Heart left ventricle (tissue), 16 donors: ENCODE measurements around the gene CACTIN. TPM values are rescaled to one million over a fixed set of nuclear protein-coding genes. Genes with fewer than 3 reads are reported as not detected.

ENCODE experiments used
- ATAC-seq, 4 donors: fragments of 200-7000 bp; cut with Tn5 transposase; one replicate each; pipeline ENCODE4 v1.9.1; 2020 to 2022; ENCODE audit warnings: moderate library complexity in 4 of 4, mild to moderate bottlenecking in 3 of 4, moderate number of reproducible peaks in 1 of 4
- DNase-seq, 5 donors: peaks; one replicate each; pipeline ENCODE4 v3.0.0-alpha.2; 2020
- H3K27ac ChIP-seq, 12 donors: fragments of 200-600 bp; sonication (generic) in 4 of 12; one replicate each; pipeline versions ENCODE4 v1.5.0 to v1.8.0; 2016 to 2022; ENCODE audit warnings: mild to moderate bottlenecking in 2 of 12
- H3K27me3 ChIP-seq, 9 donors: fragments of 200-600 bp; sonication (generic) in 2 of 9; one replicate each; pipeline versions ENCODE4 v1.5.1 to v1.8.0; 2016 to 2022; ENCODE audit warnings: mild to moderate bottlenecking in 3 of 9
- H3K36me3 ChIP-seq, 9 donors: fragments of 200-600 bp; sonication (generic) in 2 of 9; one replicate each; pipeline versions ENCODE4 v1.5.0 to v1.8.0; 2018 to 2022; ENCODE audit warnings: mild to moderate bottlenecking in 2 of 9
- H3K4me1 ChIP-seq, 12 donors: fragments of 200-600 bp; sonication (generic) in 4 of 12; one replicate each; pipeline versions ENCODE4 v1.5.0 to v1.8.0; 2016 to 2022; ENCODE audit warnings: mild to moderate bottlenecking in 3 of 12
- H3K4me3 ChIP-seq, 12 donors: fragments of 200-600 bp; sonication (generic) in 4 of 12; one replicate each; pipeline versions ENCODE4 v1.5.0 to v1.8.0; 2017 to 2022; ENCODE audit warnings: mild to moderate bottlenecking in 9 of 12, moderate library complexity in 4 of 12
- H3K9me3 ChIP-seq, 12 donors: fragments of 200-600 bp; sonication (generic) in 4 of 12; one replicate each; pipeline versions ENCODE4 v1.5.0 to v1.8.0; 2016 to 2022; ENCODE audit warnings: mild to moderate bottlenecking in 1 of 12
- POLR2A ChIP-seq, 2 donors: fragments of 450-650 bp; IDR thresholded peaks; one replicate each; pipeline ENCODE4 v1.6.1; 2017; ENCODE audit warnings: antibody characterized with exemption in 2 of 2, mild to moderate bottlenecking in 2 of 2, moderate library complexity in 2 of 2
- WGBS, 4 donors: extraction: QIAGEN DNeasy Blood & Tissue Kit in 2 of 4; methylation state at CpG; one replicate each; pipeline versions ENCODE4 v1.1.5 to v1.1.7; 2013 to 2018; 5-methylcytosine and 5-hydroxymethylcytosine counted together
- intact Hi-C, 10 donors: fragments of 100-400 bp; cut with DNase I; formaldehyde crosslinking; loops; one replicate each; pipeline versions ENCODE4 v1.11.1 to v1.14.2; 2022
- polyA plus RNA-seq, 2 donors: library from polyadenylated mRNA; stranded (reverse); fragments of 200-250 nt; gene quantifications; one replicate each; pipeline ENCODE4 v1.2.3, GENCODE V29; 2013
- total RNA-seq, 9 donors: library from RNA; depleted of rRNA in 2 of 9; stranded (reverse); fragments of >200 nt in 2 of 9; fragmentation: NEBNext Ultra II Directional in 3 of 9; extraction: Animal tissue kit (Norgen Biotek cat#: 25700) in 3 of 9; gene quantifications; one replicate each; pipeline versions ENCODE4 v1.1.0 to v1.2.4, GENCODE V29; 2016 to 2023
- TF ChIP-seq, protein P1 (sequence below), 12 donors: fragments of 200-600 bp; sonication (generic) in 4 of 12; IDR thresholded peaks; one replicate each; pipeline versions ENCODE4 v1.5.0 to v1.8.0; 2018 to 2022; ENCODE audit warnings: antibody characterized with exemption in 12 of 12, mild to moderate bottlenecking in 5 of 12
- donor health status: ischemic (EF 13 %, LVEDD 7.1; RV severe dilation, severe dysfunction).
- donor health status: healthy with polysubstance abuse.
- donor health status: DM: no; HTN: yes; CAD: no.
- donor health status: DM: no; HTN: no; CAD: no.
- donor health status: ischemic (EF 25% LVEDD 6.9; RV normal size, moderate dysfunction).
- donor health status: ischemic (EF 25% LVEDD 5.7; RV mildly dilated, moderate dysfunction).
- donor health status: healthy.
- donor health status: DM: yes; HTN: yes; CAD: no.
- donor health status: ischemic (EF 35%, LVEDD 5.7; RV mildly dilated, moderate dysfunction).
- donor health status: nonischemic (EF 11% LVEDD 7.7; RV severe dilation, severe dysfunction).
- donor health status: DM: yes; HTN: yes; CAD: no.
- donor health status: PGD.
- donor health status: ischemic (EF 29% LVEDD 5.4; RV normal size, mild dysfunction).
- donor health status: nonischemic (EF 23%, LVEDD 6.1; RV moderate dilation, normal function).

CACTIN gene
- total and polyA plus RNA-seq, 11 donors = 9.8 to 23.4 (median 14.1) TPM

DNA sequence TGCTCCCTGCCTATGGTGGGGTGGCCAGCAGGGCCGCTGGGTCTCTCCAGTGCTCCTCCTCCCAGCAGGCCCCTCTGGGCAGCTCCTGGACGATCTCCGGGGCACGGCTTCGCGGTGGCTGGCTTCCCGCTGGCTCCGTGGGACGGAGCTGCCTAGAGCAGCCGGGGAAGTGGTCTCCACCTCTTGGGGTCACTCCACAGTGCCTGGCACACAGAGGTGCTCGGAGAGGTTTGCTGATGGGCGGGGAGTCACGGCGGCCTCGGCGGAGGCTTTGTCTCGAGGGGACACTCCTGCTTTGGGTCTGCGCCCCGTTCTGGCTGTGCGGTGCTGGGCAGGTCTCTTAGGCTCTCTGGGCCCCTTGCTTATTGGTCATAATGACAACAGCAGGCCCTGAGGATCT, 9.9 kb upstream of the CACTIN start:
- 91 to 96% (median 93%) methylated on average over 15 to 20 of the region's 20 CpGs for WGBS, 4 donors
- Histone ChIP-seq H3K4me3 (no peak overlapping the region), H3K9me3 (no peaks in the 10 kb centered on the region), H3K4me1 (no peaks in the 10 kb centered on the region), H3K27me3 (no peaks in the 10 kb centered on the region), H3K36me3 (peaks cover 2 to 85% (median 63%) of the 10 kb centered on the region in 9 donors), H3K27ac (no peak overlapping the region)
- ATAC-seq = no peak
- no peak for DNase-seq
- TF ChIP-seq, protein P1, sequence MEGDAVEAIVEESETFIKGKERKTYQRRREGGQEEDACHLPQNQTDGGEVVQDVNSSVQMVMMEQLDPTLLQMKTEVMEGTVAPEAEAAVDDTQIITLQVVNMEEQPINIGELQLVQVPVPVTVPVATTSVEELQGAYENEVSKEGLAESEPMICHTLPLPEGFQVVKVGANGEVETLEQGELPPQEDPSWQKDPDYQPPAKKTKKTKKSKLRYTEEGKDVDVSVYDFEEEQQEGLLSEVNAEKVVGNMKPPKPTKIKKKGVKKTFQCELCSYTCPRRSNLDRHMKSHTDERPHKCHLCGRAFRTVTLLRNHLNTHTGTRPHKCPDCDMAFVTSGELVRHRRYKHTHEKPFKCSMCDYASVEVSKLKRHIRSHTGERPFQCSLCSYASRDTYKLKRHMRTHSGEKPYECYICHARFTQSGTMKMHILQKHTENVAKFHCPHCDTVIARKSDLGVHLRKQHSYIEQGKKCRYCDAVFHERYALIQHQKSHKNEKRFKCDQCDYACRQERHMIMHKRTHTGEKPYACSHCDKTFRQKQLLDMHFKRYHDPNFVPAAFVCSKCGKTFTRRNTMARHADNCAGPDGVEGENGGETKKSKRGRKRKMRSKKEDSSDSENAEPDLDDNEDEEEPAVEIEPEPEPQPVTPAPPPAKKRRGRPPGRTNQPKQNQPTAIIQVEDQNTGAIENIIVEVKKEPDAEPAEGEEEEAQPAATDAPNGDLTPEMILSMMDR (IDR thresholded peaks at IDR 0.05) = no peak
- no peak for TF ChIP-seq POLR2A (IDR thresholded peaks at IDR 0.05)
- intact Hi-C loops = no loop called here

DNA sequence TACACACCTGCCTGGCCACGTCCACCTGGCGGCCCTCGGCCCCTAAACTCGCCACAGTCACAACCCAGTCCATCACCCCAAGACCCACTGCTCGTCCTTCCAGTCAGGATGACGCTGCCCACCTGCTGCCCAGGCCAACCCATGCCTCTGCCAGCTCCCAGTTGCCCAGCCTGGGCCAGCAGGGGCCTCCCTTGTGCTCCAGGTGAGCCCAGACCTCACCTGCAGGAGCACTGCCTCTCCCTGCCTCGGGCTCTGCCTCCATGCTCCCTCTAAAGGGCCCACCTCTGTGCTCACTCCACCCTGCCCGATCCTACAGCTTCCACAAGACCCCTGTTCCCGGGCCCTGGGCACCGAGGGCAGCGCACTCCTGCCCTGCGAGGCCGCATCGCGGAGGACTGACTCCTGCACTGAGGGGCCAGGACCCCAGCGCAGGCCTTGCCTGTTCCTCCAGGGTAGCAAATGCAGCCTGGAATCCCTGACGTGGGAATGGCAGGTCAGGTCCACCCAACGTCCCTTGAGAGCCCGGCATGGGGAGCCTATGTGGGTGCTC, 8.0 kb upstream of the CACTIN start:
- no peaks in the 10 kb centered on the region for H3K4me1 ChIP-seq
- intact Hi-C loops = no loop called here
- WGBS, 4 donors = 91 to 96% (median 95%) methylated on average over 10 to 19 of the region's 19 CpGs
- no peak for DNase-seq
- no peaks in the 10 kb centered on the region for H3K27me3 ChIP-seq
- TF ChIP-seq, protein P1 (IDR thresholded peaks at IDR 0.05) = no peak
- TF ChIP-seq POLR2A (IDR thresholded peaks at IDR 0.05) = no peak
- peaks cover 0 to 71% (median 47%) of the 10 kb centered on the region in 9 donors for H3K36me3 ChIP-seq
- ATAC-seq = no peak
- H3K4me3 ChIP-seq = no peak overlapping the region
- H3K9me3 ChIP-seq = no peaks in the 10 kb centered on the region
- no peak overlapping the region for H3K27ac ChIP-seq

DNA sequence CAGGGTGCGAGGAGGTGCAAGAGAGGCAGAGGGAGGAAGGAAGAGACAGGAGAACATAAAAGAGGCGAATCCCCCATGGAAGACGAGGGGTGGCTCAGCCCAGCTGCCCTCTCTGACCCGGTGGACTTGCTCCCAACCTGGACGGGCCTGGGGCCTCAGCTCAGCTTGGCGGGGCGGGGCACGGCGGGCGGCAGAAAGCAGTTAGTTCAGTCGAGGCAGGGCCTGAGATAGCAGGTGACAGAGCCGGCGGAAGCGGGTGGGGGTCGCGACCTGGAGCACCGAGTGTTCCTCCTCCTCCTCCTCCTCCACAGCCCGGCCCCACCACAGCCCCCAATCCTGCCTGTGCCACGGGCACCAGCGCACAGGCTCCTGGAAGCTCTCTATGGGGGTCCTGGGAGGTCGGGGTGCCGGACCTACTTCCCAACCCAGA, 7.0 kb upstream of the CACTIN start:
- no peak for TF ChIP-seq POLR2A (IDR thresholded peaks at IDR 0.05)
- TF ChIP-seq, protein P1 (IDR thresholded peaks at IDR 0.05) = no peak
- Histone ChIP-seq H3K4me1 (no peaks in the 10 kb centered on the region), H3K9me3 (no peaks in the 10 kb centered on the region), H3K36me3 (peaks cover 0 to 61% (median 37%) of the 10 kb centered on the region in 9 donors), H3K27ac (no peak overlapping the region), H3K27me3 (no peaks in the 10 kb centered on the region), H3K4me3 (no peak overlapping the region)
- ATAC-seq (no peak), DNase-seq (no peak)
- intact Hi-C loops = no loop called here
- WGBS, 4 donors = 90 to 93% (median 92%) methylated on average over 22 of the region's 22 CpGs

DNA sequence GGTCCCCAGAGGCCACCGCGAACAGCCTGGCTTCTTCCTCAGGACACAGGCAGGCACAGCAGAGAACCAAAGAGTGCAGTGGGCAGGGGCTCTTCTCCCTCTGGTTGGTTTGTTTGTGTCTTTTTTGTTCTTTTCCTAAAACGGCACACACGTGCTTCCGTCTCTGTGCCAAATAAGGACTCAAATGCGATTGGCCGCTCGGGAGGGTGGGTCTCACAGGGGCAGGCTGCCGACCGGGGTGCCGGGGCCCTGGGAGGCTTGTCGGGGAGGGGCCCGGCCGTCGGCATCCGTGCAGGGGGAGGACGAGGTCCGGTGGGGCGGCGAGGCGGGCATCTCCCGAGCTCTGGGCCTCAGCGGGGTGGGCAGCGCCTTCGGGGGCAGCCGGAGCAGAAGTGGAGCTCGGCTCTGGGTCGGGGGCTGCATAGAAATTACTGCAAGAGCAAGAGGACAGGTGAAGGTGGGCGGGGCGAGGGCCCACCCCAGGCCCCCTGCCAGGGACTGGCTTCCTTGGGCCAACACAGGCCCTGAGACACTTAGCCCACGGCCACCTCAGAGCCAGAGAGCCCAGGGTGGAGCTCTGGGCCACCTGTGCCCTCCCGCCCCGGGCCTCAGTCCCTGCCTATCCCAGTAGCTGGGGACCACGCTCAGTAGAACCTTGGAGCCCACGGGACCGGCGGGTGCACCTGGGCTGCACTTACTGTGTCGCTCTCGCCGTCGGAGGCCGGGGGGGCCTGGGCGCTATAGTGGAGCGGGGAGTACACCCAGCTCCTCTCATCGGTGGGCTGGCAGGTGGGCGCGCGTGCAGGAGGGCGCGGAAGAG, 6.4 kb upstream of the CACTIN start:
- Histone ChIP-seq H3K27me3 (no peaks in the 10 kb centered on the region), H3K4me3 (no peak overlapping the region), H3K27ac (no peak overlapping the region), H3K9me3 (no peaks in the 10 kb centered on the region), H3K36me3 (peaks cover 0 to 55% (median 31%) of the 10 kb centered on the region in 9 donors), H3K4me1 (no peaks in the 10 kb centered on the region)
- intact Hi-C loops = no loop called here
- ATAC-seq (peak in 1 of 4 donors; percentile 2), DNase-seq (no peak)
- TF ChIP-seq, protein P1 (IDR thresholded peaks at IDR 0.05) = no peak
- TF ChIP-seq POLR2A (IDR thresholded peaks at IDR 0.05) = no peak
- WGBS, 4 donors = 88 to 90% (median 89%) methylated on average over 44 to 50 of the region's 50 CpGs
